DND-41 (cell line): ENCODE data around the gene C19orf67.

ENCODE experiments used
- ATAC-seq: fragments of 200-7000 bp; cut with Tn5 transposase; 3 replicates; pipeline ENCODE4 v1.9.1; 2021; ENCODE audit warnings: low read depth; ENCODE audit not compliant: insufficient read depth
- DNase-seq: peaks from one replicate; pipeline ENCODE4 v3.0.0-alpha.2; 2020
- H2AFZ ChIP-seq: 2 replicates; pipeline ENCODE4 v1.6.0; 2012; ENCODE audit warnings: low read depth, low read length
- H3K27ac ChIP-seq: 2 replicates; pipeline ENCODE4 v1.5.1; 2012; ENCODE audit warnings: low read length, inconsistent platforms
- H3K27me3 ChIP-seq: fragments of 200-600 bp; sonication (generic); 2 replicates; pipeline ENCODE4 v1.6.0; 2012; ENCODE audit warnings: low read length, mild to moderate bottlenecking, inconsistent platforms; ENCODE audit not compliant: insufficient read depth, poor library complexity
- H3K36me3 ChIP-seq: 2 replicates; pipeline ENCODE4 v1.5.1; 2012; ENCODE audit warnings: low read length, inconsistent platforms; ENCODE audit not compliant: insufficient read depth
- H3K4me1 ChIP-seq: 2 replicates; pipeline ENCODE4 v1.5.1; 2012; ENCODE audit warnings: mild to moderate bottlenecking, low read length; ENCODE audit not compliant: insufficient read depth
- H3K4me2 ChIP-seq: 2 replicates; pipeline ENCODE4 v1.6.0; 2012; ENCODE audit warnings: mild to moderate bottlenecking, moderate library complexity, low read length, inconsistent platforms; ENCODE audit not compliant: insufficient read depth
- H3K4me3 ChIP-seq, 2 experiments: fragments of 200-600 bp in 1 of 2; shearing (Covaris generic) in 1 of 2; 2 replicates each; pipeline ENCODE4 v1.5.1; 2012 to 2016; ENCODE audit warnings: inconsistent platforms in 2 of 2, low read length in 2 of 2, mild to moderate bottlenecking in 2 of 2, low read depth in 1 of 2, moderate library complexity in 1 of 2
- H3K79me2 ChIP-seq: 2 replicates; pipeline ENCODE4 v1.6.0; 2012; ENCODE audit warnings: low read length, inconsistent platforms; ENCODE audit not compliant: insufficient read depth
- H3K9ac ChIP-seq: 2 replicates; pipeline ENCODE4 v1.6.0; 2012; ENCODE audit warnings: low read depth, mild to moderate bottlenecking, inconsistent platforms, low read length, moderate library complexity
- H3K9me3 ChIP-seq: 2 replicates; pipeline ENCODE4 v1.5.1; 2012; ENCODE audit warnings: low read length, moderate library complexity, mild to moderate bottlenecking, inconsistent platforms; ENCODE audit not compliant: insufficient read depth, severe bottlenecking
- H4K20me1 ChIP-seq: 2 replicates; pipeline ENCODE4 v1.6.0; 2012; ENCODE audit warnings: low read length; ENCODE audit not compliant: insufficient read depth
- EZH2 ChIP-seq: IDR thresholded peaks from 3 replicates; pipeline ENCODE4 v1.6.1; 2012; ENCODE audit warnings: borderline replicate concordance, low read depth, mild to moderate bottlenecking, moderate library complexity, low read length, inconsistent platforms; ENCODE audit not compliant: severe bottlenecking
- TF ChIP-seq, protein P1 (sequence below): IDR thresholded peaks from 2 replicates; pipeline ENCODE4 v1.5.1; 2012; ENCODE audit warnings: borderline replicate concordance, low read length, moderate library complexity, mild to moderate bottlenecking; ENCODE audit not compliant: poor library complexity, severe bottlenecking; ENCODE audit errors: extremely low read depth

Gene C19orf67

DNA sequence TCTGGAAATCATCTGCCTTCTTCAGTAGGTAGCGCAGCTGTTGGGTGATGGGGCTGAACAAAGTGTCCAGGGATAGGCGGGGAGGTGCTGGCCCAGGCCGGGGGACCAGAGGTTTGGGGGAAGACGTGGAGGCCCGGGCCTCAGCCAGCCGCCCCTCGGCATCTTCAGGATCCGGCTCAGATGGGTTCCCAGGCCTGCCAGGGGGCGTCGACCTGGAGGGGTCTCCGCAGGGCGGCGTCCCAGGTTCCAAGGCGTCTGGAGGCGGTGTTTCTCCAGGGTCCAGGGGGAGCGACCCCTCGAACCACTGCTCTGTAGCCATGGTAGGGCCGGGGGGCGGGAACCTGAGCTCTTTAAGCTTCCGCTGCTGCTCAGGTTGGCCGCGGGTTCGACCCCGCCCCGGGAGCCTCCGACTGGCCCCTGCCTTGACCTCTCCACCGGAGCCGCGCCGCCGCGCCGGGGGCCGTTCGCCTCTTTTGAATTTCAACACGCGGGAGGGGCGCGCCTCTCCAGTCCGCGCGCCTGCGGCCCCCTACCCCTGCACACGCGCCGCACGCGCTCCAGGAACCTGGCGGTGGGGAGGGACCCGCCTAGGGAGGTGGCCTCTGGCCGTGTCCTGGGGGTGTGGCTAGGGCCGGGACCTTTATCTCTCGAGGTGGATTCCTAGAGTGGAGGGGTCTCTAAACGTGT lies at the start of gene C19orf67:
C19orf67 (minus strand) TSS at position 475 of the 687 bp plus-strand sequence; CDS start at position 319, 156 bp downstream.
- DNase-seq (no peak), ATAC-seq (no peak)
- H3K9ac ChIP-seq = no peak within 1 kb of the TSS
- no peak within 1 kb of the TSS for H3K27ac ChIP-seq
- peaks cover 26% of the 10 kb centered on the region for H3K36me3 ChIP-seq
- no peak within 1 kb of the TSS for H2AFZ ChIP-seq
- H3K4me1 ChIP-seq = peaks cover 29% of the 10 kb centered on the region
- no peaks in the 10 kb centered on the region for H3K9me3 ChIP-seq
- no peak for TF ChIP-seq EZH2
- TF ChIP-seq, protein P1, sequence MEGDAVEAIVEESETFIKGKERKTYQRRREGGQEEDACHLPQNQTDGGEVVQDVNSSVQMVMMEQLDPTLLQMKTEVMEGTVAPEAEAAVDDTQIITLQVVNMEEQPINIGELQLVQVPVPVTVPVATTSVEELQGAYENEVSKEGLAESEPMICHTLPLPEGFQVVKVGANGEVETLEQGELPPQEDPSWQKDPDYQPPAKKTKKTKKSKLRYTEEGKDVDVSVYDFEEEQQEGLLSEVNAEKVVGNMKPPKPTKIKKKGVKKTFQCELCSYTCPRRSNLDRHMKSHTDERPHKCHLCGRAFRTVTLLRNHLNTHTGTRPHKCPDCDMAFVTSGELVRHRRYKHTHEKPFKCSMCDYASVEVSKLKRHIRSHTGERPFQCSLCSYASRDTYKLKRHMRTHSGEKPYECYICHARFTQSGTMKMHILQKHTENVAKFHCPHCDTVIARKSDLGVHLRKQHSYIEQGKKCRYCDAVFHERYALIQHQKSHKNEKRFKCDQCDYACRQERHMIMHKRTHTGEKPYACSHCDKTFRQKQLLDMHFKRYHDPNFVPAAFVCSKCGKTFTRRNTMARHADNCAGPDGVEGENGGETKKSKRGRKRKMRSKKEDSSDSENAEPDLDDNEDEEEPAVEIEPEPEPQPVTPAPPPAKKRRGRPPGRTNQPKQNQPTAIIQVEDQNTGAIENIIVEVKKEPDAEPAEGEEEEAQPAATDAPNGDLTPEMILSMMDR = no peak
- peaks cover 18% of the 10 kb centered on the region for H4K20me1 ChIP-seq
- peaks cover 23% of the 10 kb centered on the region for H3K79me2 ChIP-seq
- H3K27me3 ChIP-seq = no peaks in the 10 kb centered on the region
- no peak within 1 kb of the TSS for H3K4me3 ChIP-seq
- no peak within 1 kb of the TSS for H3K4me2 ChIP-seq

DNA sequence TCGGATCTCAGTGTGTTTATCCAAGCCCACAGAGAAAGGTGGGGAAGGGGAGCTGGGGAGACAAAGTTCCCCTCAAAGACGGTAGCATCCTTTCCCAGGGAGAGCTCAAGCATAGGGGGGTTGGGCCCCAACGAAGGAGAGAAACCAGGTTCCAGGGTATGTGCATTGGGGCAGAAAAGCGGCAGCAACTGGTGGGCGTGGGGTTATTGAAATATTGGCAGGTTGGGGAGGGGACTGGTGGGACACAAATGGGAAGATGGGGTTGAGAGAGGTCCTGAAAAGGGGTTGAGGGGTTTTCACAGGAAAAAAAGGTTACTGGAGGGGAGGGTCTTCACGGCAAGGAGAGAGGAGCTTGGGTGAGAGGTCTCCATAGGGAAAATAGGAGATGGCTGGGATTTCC lies 49.8 kb upstream of the C19orf67 start:
- peak; percentile 33 for DNase-seq
- TF ChIP-seq, protein P1 = no peak
- no peak for TF ChIP-seq EZH2
- Histone ChIP-seq H2AFZ (no peak overlapping the region), H3K4me2 (peak overlapping the region; percentile 77), H3K9me3 (no peaks in the 10 kb centered on the region), H3K9ac (peak overlapping the region; percentile 87), H4K20me1 (peaks cover 20% of the 10 kb centered on the region; the same call in 1 of the 2 replicates), H3K4me1 (peaks cover 42% of the 10 kb centered on the region), H3K27ac (peak overlapping the region; percentile 93), H3K36me3 (peaks cover 30% of the 10 kb centered on the region), H3K4me3 (peak overlapping the region; percentile 54 to 88), H3K79me2 (peaks cover 81% of the 10 kb centered on the region), H3K27me3 (no peaks in the 10 kb centered on the region)
- no peak for ATAC-seq

DNA sequence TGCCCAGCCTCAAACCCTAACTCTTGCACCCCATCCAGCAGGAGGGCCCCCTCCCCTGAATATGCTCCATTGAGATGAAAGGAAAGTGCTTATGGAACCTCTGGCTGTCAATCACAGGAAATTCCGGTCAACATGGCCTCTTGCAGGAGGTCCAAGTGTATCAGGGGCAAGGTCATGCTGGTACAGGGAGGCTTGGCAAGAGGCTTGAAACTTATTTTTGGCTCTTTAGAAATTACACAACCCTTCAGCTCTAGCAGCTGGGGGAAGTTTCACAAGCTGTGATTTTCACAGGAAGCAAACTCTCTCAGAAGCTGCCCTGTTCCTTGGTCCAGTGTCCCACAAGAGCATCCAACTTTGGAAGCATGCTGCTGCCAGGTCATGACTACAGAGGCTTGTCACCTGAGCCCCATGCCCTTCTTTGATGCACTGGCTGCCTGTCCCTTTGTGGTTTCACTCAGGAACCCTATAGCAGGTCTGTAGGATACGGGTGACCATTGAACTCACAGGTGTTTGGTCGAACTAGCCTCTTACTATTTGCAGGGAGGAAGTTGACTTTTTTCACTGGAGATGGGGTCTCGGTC lies 42.4 kb upstream of the C19orf67 start:
- no peak overlapping the region for H3K4me2 ChIP-seq
- DNase-seq (no peak), ATAC-seq (no peak)
- no peak overlapping the region for H2AFZ ChIP-seq
- no peak overlapping the region for H3K4me3 ChIP-seq
- H3K27ac ChIP-seq = no peak overlapping the region
- H3K79me2 ChIP-seq = peaks cover 61% of the 10 kb centered on the region
- H3K9me3 ChIP-seq = no peaks in the 10 kb centered on the region
- peaks cover 40% of the 10 kb centered on the region for H4K20me1 ChIP-seq
- no peaks in the 10 kb centered on the region for H3K27me3 ChIP-seq
- peaks cover 71% of the 10 kb centered on the region for H3K36me3 ChIP-seq
- 0 out of 2 replicates have a peak, but pooled peaks cover 7% of the 10 kb centered on the region for H3K4me1 ChIP-seq
- H3K9ac ChIP-seq = no peak overlapping the region
- TF ChIP-seq, protein P1 = no peak
- TF ChIP-seq EZH2 = no peak
